GM21390 (cell line): ENCODE results near the gene MUC2.

Source experiments
- ATAC-seq: cut with Tn5 transposase; IDR thresholded peaks from one replicate; pipeline ENCODE4 v1.9.1; 2021; ENCODE audit not compliant: unreplicated experiment

Gene MUC2

GRCh38 chr11:1118755-1119603 lies 44.3 kb downstream of the MUC2 start:
- ATAC-seq = no peak

- ATAC-seq = no peak
Measured at GRCh38 chr11:1119604-1120146, 45.0 kb downstream of the MUC2 start.

DNA sequence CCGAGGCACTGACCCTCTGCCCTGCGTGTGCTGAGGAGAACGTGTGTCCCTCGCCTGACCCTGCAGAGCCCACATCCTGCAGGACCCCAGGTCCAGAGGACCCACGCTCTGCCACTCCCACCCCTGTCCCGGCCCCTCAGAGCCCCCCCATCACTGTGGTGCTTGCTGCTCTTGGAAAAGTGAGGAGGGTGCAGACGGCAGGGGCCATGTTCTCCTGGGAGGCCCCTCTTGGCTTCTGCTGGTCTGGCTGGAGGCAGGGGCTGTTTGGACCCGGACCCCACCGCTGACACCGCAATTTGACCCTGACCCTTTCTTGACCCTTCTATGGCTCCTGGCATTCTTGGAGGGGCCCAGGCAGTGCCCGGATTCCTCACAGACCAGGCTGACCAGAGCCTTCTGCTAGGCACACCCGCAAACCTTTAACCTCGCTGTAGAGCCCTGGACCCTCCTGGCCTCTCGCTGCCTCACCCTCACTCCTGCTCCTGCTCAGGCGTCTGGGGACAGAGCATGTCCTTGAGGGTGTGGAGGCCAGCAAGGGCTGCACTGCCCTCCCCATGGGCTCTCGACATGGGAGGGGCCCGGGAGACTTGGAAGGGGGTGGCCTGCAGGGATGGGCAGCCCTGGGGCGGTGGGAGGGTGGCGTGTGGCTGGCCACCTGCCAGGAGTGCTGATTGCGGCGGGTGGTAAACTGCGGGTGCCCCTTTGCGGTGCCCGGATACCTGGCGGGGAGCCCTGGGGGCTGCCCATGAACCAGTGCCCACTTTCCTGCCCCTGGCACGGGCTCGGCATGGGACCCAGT lies 46.1 kb downstream of the MUC2 start:
- no peak for ATAC-seq

DNA sequence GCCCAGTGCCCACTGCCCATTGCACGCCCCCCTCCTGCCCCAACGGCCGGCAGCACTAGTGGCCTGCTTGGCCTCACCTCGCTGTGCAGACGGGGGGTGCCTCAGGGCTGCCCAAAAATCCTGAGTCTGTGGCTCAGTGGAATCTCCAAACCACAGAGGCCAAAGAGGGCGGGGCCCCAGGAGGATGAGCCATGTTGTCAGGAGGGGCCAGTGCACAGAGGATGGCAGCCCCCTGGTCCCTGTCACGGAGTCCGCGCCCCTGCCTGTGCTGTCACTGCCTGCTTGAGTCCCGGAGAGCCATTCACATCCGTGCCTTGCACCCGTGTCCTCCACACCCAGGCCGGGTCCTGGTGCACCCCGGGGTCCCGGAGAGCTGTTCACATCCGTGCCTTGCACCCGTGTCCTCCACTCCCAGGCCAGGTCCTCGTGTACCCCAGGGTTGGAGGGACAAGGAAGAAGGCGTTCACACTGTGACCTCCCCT lies 46.7 kb downstream of the MUC2 start:
- no peak for ATAC-seq

GRCh38 chr11:1121813-1122663 lies 47.4 kb downstream of the MUC2 start:
- no peak for ATAC-seq

- ATAC-seq = no peak
Measured at GRCh38 chr11:1122664-1123002, 48.0 kb downstream of the MUC2 start.

DNA sequence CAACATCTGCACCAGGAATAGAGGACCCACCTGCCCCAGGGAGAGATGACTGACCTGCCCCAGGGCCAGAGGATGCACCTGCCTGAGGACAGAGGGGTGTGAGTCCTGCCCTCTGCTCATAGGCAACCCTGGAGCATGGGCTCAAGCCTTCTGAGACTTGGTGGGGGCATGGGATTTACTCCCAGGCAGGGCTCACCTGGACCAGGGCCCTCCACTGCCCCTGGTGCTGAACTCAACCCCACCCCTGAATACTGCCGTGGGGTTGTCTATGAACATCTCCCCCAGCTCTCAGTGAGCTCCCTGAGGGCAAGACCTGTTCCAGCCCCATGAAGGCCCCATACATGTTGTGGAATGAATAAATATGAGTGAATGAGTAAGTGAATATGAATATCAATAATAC lies 49.3 kb downstream of the MUC2 start:
- ATAC-seq = no peak
